ENCODE data around the gene SLC7A14. TPM values are rescaled to one million over a fixed set of nuclear protein-coding genes. Genes with fewer than 3 reads are reported as not detected.

SLC7A14 gene
- total RNA-seq, 2 donors from 2014 or later, result 0.26 TPM; not detected in 1

DNA sequence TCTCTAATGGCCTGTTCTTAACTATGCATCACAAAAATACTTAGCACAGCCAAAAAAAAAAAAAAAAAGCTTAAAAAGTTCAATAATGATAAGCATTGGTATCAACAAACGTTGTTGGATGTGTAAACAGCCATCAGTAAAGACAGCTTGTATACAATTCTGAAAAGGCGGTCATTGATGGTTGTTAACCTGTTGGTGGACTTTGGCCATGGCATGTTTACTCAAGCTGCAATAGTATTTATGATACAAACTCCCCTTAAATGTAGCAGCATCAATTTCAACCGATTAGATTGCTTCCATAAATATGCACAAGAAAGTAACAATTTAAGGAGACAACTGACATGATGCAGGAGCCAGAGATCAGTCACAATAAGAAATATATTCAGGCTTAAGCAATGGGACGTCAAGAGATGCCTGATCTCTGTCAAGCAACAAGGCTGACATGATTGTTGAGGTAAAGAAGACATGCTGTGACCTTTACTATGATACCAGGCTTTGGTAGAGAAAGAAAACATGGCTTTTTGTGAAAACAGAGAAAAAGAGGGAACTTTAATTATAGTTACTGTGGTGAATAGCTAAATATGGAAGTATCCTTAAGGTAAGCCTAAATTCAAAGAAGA is 14.2 kb upstream of the SLC7A14 start:
- TF ChIP-seq POLR2A (IDR thresholded peaks at IDR 0.05), result no peak
- TF ChIP-seq, protein P1, sequence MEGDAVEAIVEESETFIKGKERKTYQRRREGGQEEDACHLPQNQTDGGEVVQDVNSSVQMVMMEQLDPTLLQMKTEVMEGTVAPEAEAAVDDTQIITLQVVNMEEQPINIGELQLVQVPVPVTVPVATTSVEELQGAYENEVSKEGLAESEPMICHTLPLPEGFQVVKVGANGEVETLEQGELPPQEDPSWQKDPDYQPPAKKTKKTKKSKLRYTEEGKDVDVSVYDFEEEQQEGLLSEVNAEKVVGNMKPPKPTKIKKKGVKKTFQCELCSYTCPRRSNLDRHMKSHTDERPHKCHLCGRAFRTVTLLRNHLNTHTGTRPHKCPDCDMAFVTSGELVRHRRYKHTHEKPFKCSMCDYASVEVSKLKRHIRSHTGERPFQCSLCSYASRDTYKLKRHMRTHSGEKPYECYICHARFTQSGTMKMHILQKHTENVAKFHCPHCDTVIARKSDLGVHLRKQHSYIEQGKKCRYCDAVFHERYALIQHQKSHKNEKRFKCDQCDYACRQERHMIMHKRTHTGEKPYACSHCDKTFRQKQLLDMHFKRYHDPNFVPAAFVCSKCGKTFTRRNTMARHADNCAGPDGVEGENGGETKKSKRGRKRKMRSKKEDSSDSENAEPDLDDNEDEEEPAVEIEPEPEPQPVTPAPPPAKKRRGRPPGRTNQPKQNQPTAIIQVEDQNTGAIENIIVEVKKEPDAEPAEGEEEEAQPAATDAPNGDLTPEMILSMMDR (IDR thresholded peaks at IDR 0.05), result no peak
- ATAC-seq (no peak), DNase-seq (no peak)
- 19 to 24% methylated on average over 4 of the region's 4 CpGs for WGBS, 2 donors
- intact Hi-C loops (cut with DNase I), result no loop called here
- Histone ChIP-seq H3K4me3 (no peak overlapping the region), H3K36me3 (replicated peaks in 1 of 2; ENCODE audit: insufficient read depth in 1 of 2, low read depth in 2 of 2) (no peaks in the 10 kb centered on the region), H3K4me1 (no peaks in the 10 kb centered on the region), H3K27ac (no peak overlapping the region), H3K9me3 (no peaks in the 10 kb centered on the region), H3K27me3 (no peaks in the 10 kb centered on the region)

DNA sequence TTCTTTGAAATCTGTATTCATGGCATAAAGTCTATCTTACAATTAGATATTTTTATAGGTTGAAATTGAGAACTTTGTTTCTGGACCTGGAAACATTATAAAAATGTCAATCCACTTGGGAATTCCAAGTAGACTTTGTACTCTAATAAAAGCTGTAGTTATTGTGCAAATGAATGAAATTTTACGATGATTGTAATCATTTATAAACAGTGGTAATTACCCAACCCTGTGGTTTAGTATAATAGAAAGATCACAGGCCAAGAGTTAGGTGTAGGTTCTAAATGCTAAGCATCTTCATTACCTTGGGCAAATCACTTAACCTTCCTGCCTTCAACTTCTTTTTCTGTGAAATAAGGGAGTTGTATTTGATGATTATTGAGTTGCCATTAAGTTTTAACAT is 13.2 kb upstream of the SLC7A14 start:
- Histone ChIP-seq H3K27me3 (no peaks in the 10 kb centered on the region), H3K27ac (no peak overlapping the region), H3K36me3 (replicated peaks in 1 of 2; ENCODE audit: insufficient read depth in 1 of 2, low read depth in 2 of 2) (no peaks in the 10 kb centered on the region), H3K4me3 (no peak overlapping the region), H3K9me3 (no peaks in the 10 kb centered on the region), H3K4me1 (no peaks in the 10 kb centered on the region)
- TF ChIP-seq, protein P1 (IDR thresholded peaks at IDR 0.05), result no peak
- no peak for TF ChIP-seq POLR2A (IDR thresholded peaks at IDR 0.05)
- ATAC-seq (no peak), DNase-seq (no peak)
- WGBS, 2 donors, result 17 to 29% methylated on average over 1 of the region's 1 CpG
- intact Hi-C loops (cut with DNase I), result no loop called here

DNA sequence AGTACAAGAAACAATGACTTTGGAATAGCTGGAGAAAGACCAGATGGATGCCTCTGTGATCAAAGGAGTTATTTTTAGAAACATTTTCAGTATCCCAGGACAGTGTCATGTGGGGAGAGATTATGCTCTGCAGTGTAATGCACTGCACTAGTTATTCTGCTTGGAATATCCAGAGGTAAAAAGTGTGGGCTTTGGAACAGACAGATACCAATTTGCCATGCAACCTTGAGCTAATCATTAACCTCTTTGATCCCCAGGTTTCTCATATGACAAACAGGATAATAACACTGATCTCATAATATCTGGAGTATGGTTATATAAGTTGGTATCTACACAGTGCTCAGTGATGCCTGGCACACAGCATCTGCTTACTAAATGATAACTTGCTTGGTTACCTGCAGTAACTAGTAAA is 12.2 kb upstream of the SLC7A14 start:
- no peak for ATAC-seq
- no peaks in the 10 kb centered on the region for H3K36me3 ChIP-seq (replicated peaks in 1 of 2; ENCODE audit: insufficient read depth in 1 of 2, low read depth in 2 of 2)
- H3K4me1 ChIP-seq, result no peaks in the 10 kb centered on the region
- TF ChIP-seq POLR2A (IDR thresholded peaks at IDR 0.05), result no peak
- TF ChIP-seq, protein P1 (IDR thresholded peaks at IDR 0.05), result no peak
- no peak overlapping the region for H3K27ac ChIP-seq
- H3K4me3 ChIP-seq, result no peak overlapping the region
- no peaks in the 10 kb centered on the region for H3K9me3 ChIP-seq
- no peaks in the 10 kb centered on the region for H3K27me3 ChIP-seq
- DNase-seq, result no peak
- intact Hi-C loops (cut with DNase I), result no loop called here

DNA sequence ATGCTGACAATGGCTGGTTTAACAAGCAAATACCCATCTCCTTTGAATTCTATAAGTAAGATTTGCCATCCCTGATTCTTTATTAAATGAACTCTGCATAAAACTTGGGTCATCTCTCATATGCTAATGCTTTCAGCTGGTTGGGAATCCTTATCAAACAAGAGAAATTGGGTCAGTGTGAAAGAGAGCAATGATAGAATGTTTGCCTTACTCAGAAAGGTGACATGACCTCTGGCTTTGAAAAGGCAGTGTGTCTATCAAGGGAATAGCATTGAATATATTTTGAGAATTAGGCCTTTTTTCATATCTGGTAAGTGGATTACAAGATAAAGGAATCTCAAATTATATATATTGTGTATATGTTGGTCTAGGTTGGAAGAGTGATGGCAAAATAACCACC is 8.7 kb upstream of the SLC7A14 start:
- Histone ChIP-seq H3K4me1 (no peaks in the 10 kb centered on the region), H3K9me3 (no peaks in the 10 kb centered on the region), H3K27me3 (no peaks in the 10 kb centered on the region), H3K4me3 (no peak overlapping the region), H3K36me3 (replicated peaks in 1 of 2; ENCODE audit: insufficient read depth in 1 of 2, low read depth in 2 of 2) (no peaks in the 10 kb centered on the region), H3K27ac (no peak overlapping the region)
- no peak for TF ChIP-seq POLR2A (IDR thresholded peaks at IDR 0.05)
- TF ChIP-seq, protein P1 (IDR thresholded peaks at IDR 0.05), result no peak
- no peak for ATAC-seq
- DNase-seq, result no peak
- intact Hi-C loops (cut with DNase I), result no loop called here

DNA sequence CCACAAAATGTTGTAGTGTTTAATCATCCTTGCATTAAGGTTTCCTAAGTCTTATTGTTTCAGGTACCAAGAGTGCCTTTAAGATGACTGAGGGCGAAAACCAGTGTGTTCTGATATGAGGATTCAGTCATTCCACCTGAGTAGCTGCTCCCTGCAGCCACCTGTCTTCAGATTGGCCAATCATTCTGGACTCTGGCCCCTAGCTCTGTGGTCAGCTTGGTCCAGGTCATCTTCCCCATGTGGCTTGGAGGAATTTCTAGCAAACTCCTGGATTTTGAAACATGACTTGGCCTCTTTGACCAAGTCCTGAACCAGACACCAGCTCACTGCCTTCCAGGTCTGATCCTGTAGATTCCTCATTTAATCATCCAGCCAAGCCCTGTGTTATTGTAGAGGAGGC is 7.8 kb upstream of the SLC7A14 start:
- no peak for DNase-seq
- no peak for ATAC-seq
- intact Hi-C loops (cut with DNase I), result no loop called here
- TF ChIP-seq, protein P1 (IDR thresholded peaks at IDR 0.05), result no peak
- no peak for TF ChIP-seq POLR2A (IDR thresholded peaks at IDR 0.05)
- H3K9me3 ChIP-seq, result no peaks in the 10 kb centered on the region
- no peak overlapping the region for H3K4me3 ChIP-seq
- no peaks in the 10 kb centered on the region for H3K36me3 ChIP-seq (replicated peaks in 1 of 2; ENCODE audit: insufficient read depth in 1 of 2, low read depth in 2 of 2)
- H3K4me1 ChIP-seq, result no peaks in the 10 kb centered on the region
- 64 to 78% methylated on average over 1 of the region's 1 CpG for WGBS, 2 donors
- H3K27me3 ChIP-seq, result no peaks in the 10 kb centered on the region
- no peak overlapping the region for H3K27ac ChIP-seq
